NT2/D1 (cell line): ENCODE data around the gene MAGI1.

ENCODE experiments used
- DNase-seq: peaks from one replicate; pipeline ENCODE4 v3.0.0-alpha.2; 2011; ENCODE audit warnings: low read depth, low spot score
- H3K27me3 ChIP-seq: 2 replicates; pipeline ENCODE4 v1.6.0; 2011; ENCODE audit warnings: mild to moderate bottlenecking; ENCODE audit not compliant: insufficient read length, insufficient read depth
- H3K36me3 ChIP-seq: 2 replicates; pipeline ENCODE4 v1.6.1; 2011; ENCODE audit warnings: mild to moderate bottlenecking, low read length, mixed read lengths; ENCODE audit not compliant: insufficient read depth, insufficient read length
- H3K4me1 ChIP-seq: 2 replicates; pipeline ENCODE4 v1.5.1; 2011; ENCODE audit not compliant: insufficient read depth, insufficient read length
- H3K4me3 ChIP-seq: 2 replicates; pipeline ENCODE4 v1.5.1; 2011; ENCODE audit warnings: low read depth; ENCODE audit not compliant: insufficient read length
- H3K9ac ChIP-seq: 2 replicates; pipeline ENCODE4 v1.6.0; 2011; ENCODE audit warnings: low read depth; ENCODE audit not compliant: insufficient read length
- H3K9me3 ChIP-seq: 2 replicates; pipeline ENCODE4 v1.5.1; 2011; ENCODE audit warnings: mild to moderate bottlenecking, low read length; ENCODE audit not compliant: insufficient read depth
- SUZ12 ChIP-seq: IDR thresholded peaks from 2 replicates; pipeline ENCODE4 v1.6.1; 2011; ENCODE audit not compliant: insufficient read length, insufficient read depth; ENCODE audit errors: extremely low read depth
- YY1 ChIP-seq: IDR thresholded peaks from 2 replicates; pipeline ENCODE4 v1.6.1; 2011; ENCODE audit not compliant: insufficient read length, insufficient read depth
- ZNF274 ChIP-seq: IDR thresholded peaks from 2 replicates; pipeline ENCODE4 v1.6.1; 2011; ENCODE audit warnings: mild to moderate bottlenecking, low read depth, low read length

The MAGI1 gene

GRCh38 chr3:65607101-65607500 lies 431.6 kb downstream of the MAGI1 start:
- DNase-seq: no peak
- Histone ChIP-seq H3K9ac (no peak overlapping the region), H3K36me3 (no peaks in the 10 kb centered on the region), H3K4me3 (no peak overlapping the region), H3K4me1 (no peaks in the 10 kb centered on the region), H3K27me3 (no peaks in the 10 kb centered on the region), H3K9me3 (no peaks in the 10 kb centered on the region; the same call in 1 of the 2 replicates)
- TF ChIP-seq ZNF274 (no peak), SUZ12 (no peak), YY1 (no peak)

GRCh38 chr3:65605876-65606432 lies 432.8 kb downstream of the MAGI1 start:
- no peak for TF ChIP-seq YY1
- H3K4me1 ChIP-seq: no peaks in the 10 kb centered on the region
- H3K9me3 ChIP-seq: no peaks in the 10 kb centered on the region
- no peaks in the 10 kb centered on the region for H3K36me3 ChIP-seq
- H3K27me3 ChIP-seq: no peaks in the 10 kb centered on the region
- no peak for DNase-seq
- H3K9ac ChIP-seq: no peak overlapping the region
- H3K4me3 ChIP-seq: no peak overlapping the region

- no peak overlapping the region for H3K9ac ChIP-seq
- no peaks in the 10 kb centered on the region for H3K36me3 ChIP-seq
- H3K9me3 ChIP-seq: no peaks in the 10 kb centered on the region
- TF ChIP-seq ZNF274 (no peak), SUZ12 (no peak), YY1 (no peak)
- no peaks in the 10 kb centered on the region for H3K27me3 ChIP-seq
- no peak overlapping the region for H3K4me3 ChIP-seq
- DNase-seq: no peak
- H3K4me1 ChIP-seq: no peaks in the 10 kb centered on the region
Measured at GRCh38 chr3:65604863-65605526, 433.7 kb downstream of the MAGI1 start.

DNA sequence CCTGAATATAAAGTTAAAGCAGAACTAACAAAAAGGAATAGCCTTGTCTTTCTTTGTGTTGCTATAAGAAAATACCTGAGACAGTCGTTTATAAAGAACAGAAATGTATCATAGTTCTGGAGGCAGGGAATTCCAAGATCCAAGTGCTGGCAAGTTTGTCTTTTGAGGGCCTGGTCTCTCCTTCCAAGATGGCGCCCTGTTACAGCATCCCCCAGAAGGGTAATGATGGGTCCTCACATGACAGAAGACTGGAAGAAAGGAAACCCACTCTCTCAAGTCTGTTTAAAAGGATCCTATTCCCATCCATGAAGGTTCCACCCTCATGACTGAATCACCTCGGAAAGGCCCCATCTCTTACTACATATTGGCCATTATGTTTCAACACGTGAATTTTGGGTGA lies 435.1 kb downstream of the MAGI1 start:
- Histone ChIP-seq H3K9ac (no peak overlapping the region), H3K9me3 (no peaks in the 10 kb centered on the region), H3K36me3 (no peaks in the 10 kb centered on the region), H3K27me3 (no peaks in the 10 kb centered on the region), H3K4me3 (no peak overlapping the region), H3K4me1 (no peaks in the 10 kb centered on the region)
- no peak for TF ChIP-seq SUZ12
- TF ChIP-seq YY1: no peak
- TF ChIP-seq ZNF274: no peak
- DNase-seq: no peak

DNA sequence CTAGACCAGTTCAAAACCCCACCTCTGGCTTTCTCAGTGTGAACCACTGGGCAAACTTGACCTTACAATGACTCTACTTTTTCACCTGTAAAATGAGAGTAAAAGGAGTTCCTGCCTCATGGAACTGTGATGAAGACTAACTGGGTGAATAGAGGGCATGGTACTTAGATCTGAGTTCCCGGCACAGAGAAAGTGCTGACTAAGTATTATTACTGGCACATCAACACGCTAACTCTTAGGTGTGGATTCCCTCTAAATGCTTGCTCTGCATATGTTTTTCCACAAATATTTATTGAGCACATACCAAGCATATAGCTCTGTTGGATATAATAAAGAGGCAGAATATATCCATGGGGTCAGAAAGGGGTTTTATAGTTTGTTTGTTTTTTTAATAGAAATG lies 437.8 kb downstream of the MAGI1 start:
- no peak for TF ChIP-seq ZNF274
- no peak for TF ChIP-seq YY1
- no peak for TF ChIP-seq SUZ12
- Histone ChIP-seq H3K4me1 (peaks cover 2% of the 10 kb centered on the region), H3K9me3 (no peaks in the 10 kb centered on the region), H3K9ac (no peak overlapping the region), H3K27me3 (no peaks in the 10 kb centered on the region), H3K4me3 (no peak overlapping the region), H3K36me3 (no peaks in the 10 kb centered on the region)
- no peak for DNase-seq

DNA sequence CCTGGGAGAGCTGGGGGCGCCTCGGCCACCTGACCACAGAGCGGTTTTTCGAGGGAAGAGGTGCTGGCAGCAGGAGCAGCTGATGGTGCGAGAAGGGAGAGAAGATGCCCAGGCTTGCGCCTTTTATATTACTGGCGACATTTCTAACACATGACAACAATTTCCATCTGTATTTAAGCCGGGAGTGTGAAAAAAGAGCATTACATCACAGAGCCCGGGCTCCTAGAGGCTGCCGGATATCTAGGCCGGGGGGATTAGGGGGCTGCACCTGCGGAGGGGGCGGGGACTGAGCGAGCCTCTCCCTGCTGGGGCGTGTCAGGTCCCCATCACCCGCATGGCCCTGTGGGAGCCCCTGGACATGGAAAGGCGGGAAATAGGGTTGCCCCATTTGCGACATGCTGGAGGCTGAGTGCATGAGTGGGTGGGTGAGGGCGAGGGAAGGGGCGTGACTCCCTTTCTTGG lies 440.7 kb downstream of the MAGI1 start:
- H3K9ac ChIP-seq: peak overlapping the region; percentile 79
- peaks cover 2% of the 10 kb centered on the region for H3K4me1 ChIP-seq
- no peak for TF ChIP-seq SUZ12
- no peak for TF ChIP-seq YY1
- TF ChIP-seq ZNF274: no peak
- DNase-seq: peak; percentile 49
- no peaks in the 10 kb centered on the region for H3K36me3 ChIP-seq
- H3K9me3 ChIP-seq: no peaks in the 10 kb centered on the region
- H3K4me3 ChIP-seq: peak overlapping the region; percentile 49
- H3K27me3 ChIP-seq: no peaks in the 10 kb centered on the region

DNA sequence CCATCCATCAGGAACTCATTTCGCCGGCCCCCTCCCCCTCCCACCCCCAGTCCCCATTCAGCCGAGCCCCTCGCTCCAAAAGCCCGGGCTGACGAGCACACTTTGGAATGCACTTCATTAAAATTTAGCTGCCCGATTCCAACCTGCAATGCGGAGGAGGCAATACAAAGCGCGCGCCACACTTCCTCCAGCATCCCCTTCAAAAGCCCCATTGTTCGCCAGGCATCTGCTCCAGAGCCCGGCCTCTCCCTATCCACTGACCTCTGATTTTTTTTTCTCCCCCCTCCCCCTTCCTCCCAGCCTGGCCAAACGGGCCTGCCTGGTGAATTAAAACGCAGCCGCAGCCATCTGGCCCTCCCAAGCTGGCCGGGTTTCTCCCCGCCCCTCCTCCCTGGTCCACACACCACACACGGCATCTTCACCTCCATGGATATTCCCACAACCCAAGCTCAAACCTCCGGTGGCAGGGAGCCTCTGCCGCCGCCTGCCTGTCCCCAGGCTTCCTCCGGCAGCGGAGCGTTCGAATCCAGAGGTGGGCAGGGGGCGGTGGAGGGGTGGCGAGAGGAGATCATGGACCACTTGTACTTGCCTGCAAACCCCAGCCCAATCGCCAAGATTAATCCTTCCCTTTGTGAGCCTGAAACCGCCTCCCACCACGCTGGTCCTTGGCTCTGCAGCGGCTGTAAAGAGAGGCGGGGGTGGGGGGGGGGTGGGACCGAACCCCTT lies 441.3 kb downstream of the MAGI1 start:
- Histone ChIP-seq H3K9ac (peak overlapping the region; percentile 79), H3K27me3 (no peaks in the 10 kb centered on the region), H3K4me3 (peak overlapping the region; percentile 49), H3K36me3 (no peaks in the 10 kb centered on the region), H3K9me3 (no peaks in the 10 kb centered on the region), H3K4me1 (peaks cover 2% of the 10 kb centered on the region)
- TF ChIP-seq SUZ12 (no peak), YY1 (peak; percentile 15)
- DNase-seq: peak; percentile 95
